A673 (cell line): ENCODE results near the gene EPS15.

ENCODE experiments used
- EZH2 ChIP-seq: fragments of 200-600 bp; sonication (generic); IDR thresholded peaks from 2 replicates; pipeline ENCODE4 v1.6.1; 2017; ENCODE audit warnings: borderline replicate concordance, low read depth, mild to moderate bottlenecking, mixed read lengths, antibody characterized with exemption, low read length; ENCODE audit not compliant: poor library complexity, severe bottlenecking
- TF ChIP-seq, protein P1 (sequence below): fragments of 300-800, 200-600 bp; sonication (generic); conservative IDR thresholded peaks from 2 replicates; pipeline ENCODE4 v1.5.1; 2017; ENCODE audit warnings: low read depth, mild to moderate bottlenecking, antibody characterized with exemption, low read length, moderate library complexity, mixed read lengths

DNA sequence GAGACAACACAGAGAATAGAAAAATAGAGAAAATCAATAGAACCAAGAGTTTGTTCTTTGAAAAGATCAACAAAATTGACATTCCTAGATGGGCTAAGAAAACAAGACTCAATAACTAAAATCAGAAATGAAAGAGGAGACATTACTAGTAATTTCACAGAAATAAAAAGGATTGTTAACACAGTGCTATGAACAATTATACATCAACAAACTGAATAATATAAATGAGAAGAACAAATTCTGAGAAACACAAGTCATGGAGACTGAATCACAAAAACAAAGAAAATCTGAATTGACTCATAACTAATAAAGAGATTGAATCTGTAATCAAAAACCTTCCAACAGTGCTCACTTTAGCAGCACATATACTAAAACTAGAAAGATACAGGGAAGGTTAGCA lies 137.1 kb downstream of the EPS15 start:
- TF ChIP-seq, protein P1, sequence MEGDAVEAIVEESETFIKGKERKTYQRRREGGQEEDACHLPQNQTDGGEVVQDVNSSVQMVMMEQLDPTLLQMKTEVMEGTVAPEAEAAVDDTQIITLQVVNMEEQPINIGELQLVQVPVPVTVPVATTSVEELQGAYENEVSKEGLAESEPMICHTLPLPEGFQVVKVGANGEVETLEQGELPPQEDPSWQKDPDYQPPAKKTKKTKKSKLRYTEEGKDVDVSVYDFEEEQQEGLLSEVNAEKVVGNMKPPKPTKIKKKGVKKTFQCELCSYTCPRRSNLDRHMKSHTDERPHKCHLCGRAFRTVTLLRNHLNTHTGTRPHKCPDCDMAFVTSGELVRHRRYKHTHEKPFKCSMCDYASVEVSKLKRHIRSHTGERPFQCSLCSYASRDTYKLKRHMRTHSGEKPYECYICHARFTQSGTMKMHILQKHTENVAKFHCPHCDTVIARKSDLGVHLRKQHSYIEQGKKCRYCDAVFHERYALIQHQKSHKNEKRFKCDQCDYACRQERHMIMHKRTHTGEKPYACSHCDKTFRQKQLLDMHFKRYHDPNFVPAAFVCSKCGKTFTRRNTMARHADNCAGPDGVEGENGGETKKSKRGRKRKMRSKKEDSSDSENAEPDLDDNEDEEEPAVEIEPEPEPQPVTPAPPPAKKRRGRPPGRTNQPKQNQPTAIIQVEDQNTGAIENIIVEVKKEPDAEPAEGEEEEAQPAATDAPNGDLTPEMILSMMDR: no peak
- no peak for TF ChIP-seq EZH2
